ENCODE data around the gene RAPGEF4. TPM values are rescaled to one million over a fixed set of nuclear protein-coding genes. Genes with fewer than 3 reads are reported as not detected.

Gene RAPGEF4
- total and polyA plus RNA-seq, 9 of the 15 experiments (the other 6 are each of a cell fraction or from before 2014, with no cell fraction given), result 0.04 to 0.33 (median 0.13) TPM; not detected in 6

DNA sequence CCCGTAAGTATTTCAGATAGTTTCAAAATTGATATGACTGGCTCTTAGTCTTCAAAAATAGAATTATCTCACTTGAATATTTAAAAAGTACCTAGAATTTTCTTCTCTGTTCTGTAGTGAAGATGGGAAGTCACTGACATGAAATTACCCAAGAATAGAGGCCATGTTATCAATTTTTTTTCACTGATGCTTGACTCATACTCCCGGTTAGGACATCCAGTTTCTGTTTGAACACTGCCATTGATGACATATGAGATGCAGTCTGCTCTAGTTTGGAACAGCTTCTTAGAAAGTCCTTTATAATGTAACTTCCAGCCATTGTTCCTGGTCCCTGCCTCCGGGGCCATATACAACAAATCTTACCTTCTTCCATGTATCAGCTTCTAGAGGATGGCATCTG is 366.0 kb downstream of the RAPGEF4 start (continued):
- TF ChIP-seq, protein P1, sequence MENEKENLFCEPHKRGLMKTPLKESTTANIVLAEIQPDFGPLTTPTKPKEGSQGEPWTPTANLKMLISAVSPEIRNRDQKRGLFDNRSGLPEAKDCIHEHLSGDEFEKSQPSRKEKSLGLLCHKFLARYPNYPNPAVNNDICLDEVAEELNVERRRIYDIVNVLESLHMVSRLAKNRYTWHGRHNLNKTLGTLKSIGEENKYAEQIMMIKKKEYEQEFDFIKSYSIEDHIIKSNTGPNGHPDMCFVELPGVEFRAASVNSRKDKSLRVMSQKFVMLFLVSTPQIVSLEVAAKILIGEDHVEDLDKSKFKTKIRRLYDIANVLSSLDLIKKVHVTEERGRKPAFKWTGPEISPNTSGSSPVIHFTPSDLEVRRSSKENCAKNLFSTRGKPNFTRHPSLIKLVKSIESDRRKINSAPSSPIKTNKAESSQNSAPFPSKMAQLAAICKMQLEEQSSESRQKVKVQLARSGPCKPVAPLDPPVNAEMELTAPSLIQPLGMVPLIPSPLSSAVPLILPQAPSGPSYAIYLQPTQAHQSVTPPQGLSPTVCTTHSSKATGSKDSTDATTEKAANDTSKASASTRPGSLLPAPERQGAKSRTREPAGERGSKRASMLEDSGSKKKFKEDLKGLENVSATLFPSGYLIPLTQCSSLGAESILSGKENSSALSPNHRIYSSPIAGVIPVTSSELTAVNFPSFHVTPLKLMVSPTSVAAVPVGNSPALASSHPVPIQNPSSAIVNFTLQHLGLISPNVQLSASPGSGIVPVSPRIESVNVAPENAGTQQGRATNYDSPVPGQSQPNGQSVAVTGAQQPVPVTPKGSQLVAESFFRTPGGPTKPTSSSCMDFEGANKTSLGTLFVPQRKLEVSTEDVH (IDR thresholded peaks at IDR 0.05; ENCODE audit: low read depth, partially characterized antibody), result no peak
- no peak for TF ChIP-seq POLR2B (IDR thresholded peaks at IDR 0.05; ENCODE audit: low read depth, partially characterized antibody)

Small RNAs within 50 kb of the gene (small RNA-seq; reads per million reads assigned to genes)
- gene RF01210, result 0.15 reads per million

Other genes with a start within 250 kb of the RAPGEF4 start
- gene PDK1, start 179.8 kb upstream of the RAPGEF4 start, total RNA-seq (2014; rRNA removed), result 14.0 and 18.0 TPM in 2 replicates
- 13.9 and 19.2 TPM in 2 replicates for gene PDK1, start 179.8 kb upstream of the RAPGEF4 start, total RNA-seq (2014; rRNA removed; fragmentation: Illumina TruSeq; extraction: Trizol)
- gene PDK1, start 179.8 kb upstream of the RAPGEF4 start, total RNA-seq (2015; rRNA removed; fragmentation: Illumina TruSeq; extraction: Trizol), result 6.9 TPM in 2 replicates
- 13.4 and 15.1 TPM in 2 replicates for gene PDK1, start 179.8 kb upstream of the RAPGEF4 start, total RNA-seq (2021)
- 155 and 176 TPM in 2 replicates for gene PDK1, start 179.8 kb upstream of the RAPGEF4 start, polyA plus RNA-seq (2011; rRNA removed)
- 14.6 and 17.2 TPM in 2 replicates for gene PDK1, start 179.8 kb upstream of the RAPGEF4 start, polyA plus RNA-seq (2014; fragmentation: Illumina TruSeq; extraction: Trizol)
- gene PDK1, start 179.8 kb upstream of the RAPGEF4 start, polyA plus RNA-seq (2014; fragmentation: Nextera tagmentation; extraction: Ambion mirVana), result 1 to 10 TPM; 3.5 to 4.2 TPM
- gene PDK1, start 179.8 kb upstream of the RAPGEF4 start, polyA plus RNA-seq (2014; rRNA removed), result 12.3 and 12.7 TPM in 2 replicates

All from K562 (cell line).